Body of pancreas (tissue), 4 donors: ENCODE data around the gene SLX4IP. TPM values are rescaled to one million over a fixed set of nuclear protein-coding genes. Genes with fewer than 3 reads are reported as not detected.

Source experiments
- ATAC-seq: fragments of 150-250 bp; one replicate; pipeline ENCODE4 v1.9.1; 2016
- DNase-seq, 4 donors: peaks; one replicate each; pipeline ENCODE4 v3.0.0-alpha.2; 2019
- H3K27ac ChIP-seq, 4 donors: fragments of 200-600 bp; sonication (generic); 1 replicate in 3 of 4; 2 replicates in 1 of 4; pipeline versions ENCODE4 v1.5.1 to v1.6.1; 2016 to 2019; ENCODE audit warnings: mild to moderate bottlenecking in 1 of 4, mixed read lengths in 1 of 4, moderate library complexity in 1 of 4
- H3K27me3 ChIP-seq, 2 donors: fragments of 200-600 bp; sonication (generic); one replicate each; pipeline ENCODE4 v1.6.0; 2016; ENCODE audit warnings: mild to moderate bottlenecking in 1 of 2
- H3K36me3 ChIP-seq, 2 donors: fragments of 200-600 bp; sonication (generic); replicated peaks in 1 of 2; 2 replicates each; pipeline ENCODE4 v1.5.1; 2016; ENCODE audit warnings: low read depth in 2 of 2; ENCODE audit not compliant: insufficient read depth in 1 of 2
- H3K4me1 ChIP-seq: fragments of 200-600 bp; sonication (generic); one replicate; pipeline ENCODE4 v1.6.0; 2016
- H3K4me3 ChIP-seq, 2 donors: fragments of 200-600 bp; sonication (generic); 1 replicate in 1 of 2; 2 replicates in 1 of 2; pipeline ENCODE4 v1.5.1; 2016 to 2019
- H3K9me3 ChIP-seq, 3 donors: fragments of 200-600 bp; sonication (generic); 1 replicate in 2 of 3; 2 replicates in 1 of 3; pipeline ENCODE4 v1.5.1; 2016
- CTCF ChIP-seq, 7 experiments: fragments of 450-650 bp in 4 of 7; fragments of 200-600 bp in 3 of 7; sonication (generic) in 3 of 7; IDR thresholded peaks; one replicate each; pipeline ENCODE4 v1.5.1; 2016 to 2019; ENCODE audit warnings: antibody characterized with exemption in 7 of 7
- POLR2A ChIP-seq, 3 donors: fragments of 450-650 bp; IDR thresholded peaks; one replicate each; pipeline ENCODE4 v1.6.1; 2016; ENCODE audit warnings: antibody characterized with exemption in 3 of 3, mild to moderate bottlenecking in 2 of 3
- WGBS, 2 donors: methylation state at CpG; one replicate each; pipeline ENCODE4 v1.1.5; 2017; 5-methylcytosine and 5-hydroxymethylcytosine counted together
- intact Hi-C: fragments of 100-400 bp; cut with DNase I; formaldehyde crosslinking; loops from one replicate; pipeline ENCODE4 v1.15.1; 2023
- total RNA-seq, 2 donors: library from RNA; depleted of rRNA; stranded (reverse); fragments of >200 nt; gene quantifications; one replicate each; pipeline ENCODE4 v1.1.0, GENCODE V29; 2016

The SLX4IP gene
- total RNA-seq, 2 donors from 2014 or later, result 4.3 to 4.7 TPM

- WGBS, 2 donors, result 70 to 87% methylated on average over 16 of the region's 16 CpGs
- DNase-seq, result peak in 2 of 4 donors; percentile 23 to 44
- Histone ChIP-seq H3K27me3 (no peaks in the 10 kb centered on the region), H3K4me1 (peaks cover 7% of the 10 kb centered on the region), H3K4me3 (no peak overlapping the region), H3K36me3 (no peaks in the 10 kb centered on the region), H3K27ac (no peak overlapping the region), H3K9me3 (no peaks in the 10 kb centered on the region)
- TF ChIP-seq CTCF (IDR thresholded peaks at IDR 0.05), result no peak
- no peak for TF ChIP-seq POLR2A (IDR thresholded peaks at IDR 0.05)
- intact Hi-C loops, result no loop called here
- peak; percentile 62 for ATAC-seq
Measured at GRCh38 chr20:10622657-10623418, 187.7 kb downstream of the SLX4IP start.

GRCh38 chr20:10625641-10626040 is 190.5 kb downstream of the SLX4IP start:
- Histone ChIP-seq H3K36me3 (no peaks in the 10 kb centered on the region), H3K27ac (no peak overlapping the region), H3K4me1 (peaks cover 7% of the 10 kb centered on the region), H3K9me3 (no peaks in the 10 kb centered on the region), H3K27me3 (no peaks in the 10 kb centered on the region), H3K4me3 (no peak overlapping the region)
- ATAC-seq (no peak), DNase-seq (no peak)
- 96 to 100% methylated on average over 2 of the region's 2 CpGs for WGBS, 2 donors
- intact Hi-C loops, result no loop called here
- TF ChIP-seq CTCF (IDR thresholded peaks at IDR 0.05) (no peak), POLR2A (IDR thresholded peaks at IDR 0.05) (no peak)

- TF ChIP-seq POLR2A (IDR thresholded peaks at IDR 0.05) (no peak), CTCF (IDR thresholded peaks at IDR 0.05) (no peak)
- H3K36me3 ChIP-seq, result no peaks in the 10 kb centered on the region
- no peaks in the 10 kb centered on the region for H3K9me3 ChIP-seq
- no peaks in the 10 kb centered on the region for H3K27me3 ChIP-seq
- H3K4me1 ChIP-seq, result peaks cover 7% of the 10 kb centered on the region
- DNase-seq (no peak), ATAC-seq (peak; percentile 27)
- intact Hi-C loops, result no loop called here
- WGBS, 2 donors, result 92 to 93% methylated on average over 3 of the region's 3 CpGs
- H3K27ac ChIP-seq, result no peak overlapping the region
- H3K4me3 ChIP-seq, result no peak overlapping the region
Measured at GRCh38 chr20:10626896-10627295, 191.8 kb downstream of the SLX4IP start.

- no peak for ATAC-seq
- no peaks in the 10 kb centered on the region for H3K9me3 ChIP-seq
- WGBS, 2 donors, result 78 to 89% methylated on average over 9 of the region's 9 CpGs
- peaks cover 7% of the 10 kb centered on the region for H3K4me1 ChIP-seq
- H3K27ac ChIP-seq, result no peak overlapping the region
- DNase-seq, result no peak
- TF ChIP-seq POLR2A (IDR thresholded peaks at IDR 0.05) (no peak), CTCF (IDR thresholded peaks at IDR 0.05) (no peak)
- intact Hi-C loops, result no loop called here
- H3K4me3 ChIP-seq, result no peak overlapping the region
- no peaks in the 10 kb centered on the region for H3K36me3 ChIP-seq
- no peaks in the 10 kb centered on the region for H3K27me3 ChIP-seq
Measured at GRCh38 chr20:10629946-10630650, 195.0 kb downstream of the SLX4IP start.
